NCI-H1930 (cell line): Measurements from ENCODE around the gene SHLD1.
"Not testable (repeated sequence)": the region's sequence is repeated elsewhere in the genome, so short reads cannot be mapped to it uniquely, and the experiment has no call there.

Experiments
- DNase-seq, 2 experiments: peaks; one replicate each; lab custom pipeline; 2025; lab: John Stamatoyannopoulos, UW

SHLD1 gene

DNA sequence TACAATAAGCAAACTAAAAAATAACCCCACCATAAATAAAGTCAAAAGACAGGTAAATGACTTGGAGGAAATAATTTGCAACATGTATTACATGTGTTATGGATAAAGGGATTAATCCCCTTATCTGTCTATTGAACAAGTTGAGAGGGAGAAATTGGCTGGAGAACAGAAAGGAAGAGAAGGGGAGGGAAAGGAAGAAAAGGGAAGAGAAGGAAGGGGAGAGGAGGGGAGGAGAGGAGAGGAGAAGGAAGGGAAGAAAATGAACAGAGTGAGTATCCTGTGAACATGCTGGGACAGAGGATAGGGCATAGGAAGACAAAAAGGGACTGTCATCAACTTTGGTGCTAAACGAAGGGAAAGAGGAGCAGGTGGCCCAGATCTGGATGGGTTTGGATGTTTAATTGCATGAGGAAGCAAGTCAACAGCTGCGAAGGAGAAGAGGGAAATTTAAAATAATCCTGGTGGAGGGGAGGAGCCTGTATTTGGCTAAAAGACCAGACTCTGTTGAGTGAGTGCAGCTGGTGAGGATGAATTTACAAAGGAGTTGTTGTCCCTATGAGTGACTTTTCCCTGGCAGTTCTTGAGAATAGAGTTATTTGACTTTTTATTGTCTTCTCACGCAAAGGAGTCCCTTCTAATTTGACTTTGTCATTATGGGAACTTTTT is 14.2 kb upstream of the SHLD1 start:
- DNase-seq, result no peak

GRCh38 chr20:5737619-5737953 is 12.6 kb upstream of the SHLD1 start:
- no peak for DNase-seq

GRCh38 chr20:5737966-5738365 is 12.2 kb upstream of the SHLD1 start:
- DNase-seq, result no peak

GRCh38 chr20:5740643-5741042 is 9.6 kb upstream of the SHLD1 start:
- not testable (repeated sequence) for DNase-seq

GRCh38 chr20:5741089-5741488 is 9.1 kb upstream of the SHLD1 start:
- DNase-seq, result no peak

GRCh38 chr20:5742041-5742440 is 8.2 kb upstream of the SHLD1 start:
- DNase-seq, result no peak

DNA sequence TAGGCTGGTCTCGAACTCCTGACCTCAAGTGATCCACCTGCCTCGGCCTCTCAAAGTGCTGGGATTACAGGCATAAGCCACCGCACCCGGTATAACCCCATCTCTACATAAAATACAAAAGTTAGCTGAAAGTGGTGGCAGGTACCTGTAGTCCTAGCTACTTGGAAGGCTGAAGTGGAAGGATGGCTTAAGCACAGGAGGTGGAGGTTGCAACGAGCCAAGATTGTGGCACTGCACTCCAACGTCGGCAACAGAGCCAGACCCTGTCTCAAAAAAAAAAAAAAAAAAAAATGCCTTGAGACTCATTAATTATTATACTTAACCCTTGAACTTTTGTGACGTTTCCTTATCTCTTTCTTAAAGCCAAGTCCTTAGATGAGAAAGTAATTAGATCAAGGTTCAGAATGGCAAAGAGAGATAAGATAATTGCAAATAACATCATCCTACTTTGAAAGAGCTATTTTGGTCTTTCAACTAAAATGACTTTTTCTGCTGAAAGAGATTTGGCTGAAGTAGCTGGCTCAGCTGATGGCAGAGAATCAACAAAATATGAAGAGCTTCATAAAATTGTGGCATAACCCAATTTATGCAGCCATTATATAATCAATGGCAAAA is 4.7 kb upstream of the SHLD1 start:
- DNase-seq, result no peak

GRCh38 chr20:5746064-5746463 is 4.1 kb upstream of the SHLD1 start:
- no peak for DNase-seq

GRCh38 chr20:5748246-5748645 is 2.0 kb upstream of the SHLD1 start:
- DNase-seq, result no peak

GRCh38 chr20:5749512-5749951 is 669 bp upstream of the SHLD1 start:
- not testable (repeated sequence) for DNase-seq

DNA sequence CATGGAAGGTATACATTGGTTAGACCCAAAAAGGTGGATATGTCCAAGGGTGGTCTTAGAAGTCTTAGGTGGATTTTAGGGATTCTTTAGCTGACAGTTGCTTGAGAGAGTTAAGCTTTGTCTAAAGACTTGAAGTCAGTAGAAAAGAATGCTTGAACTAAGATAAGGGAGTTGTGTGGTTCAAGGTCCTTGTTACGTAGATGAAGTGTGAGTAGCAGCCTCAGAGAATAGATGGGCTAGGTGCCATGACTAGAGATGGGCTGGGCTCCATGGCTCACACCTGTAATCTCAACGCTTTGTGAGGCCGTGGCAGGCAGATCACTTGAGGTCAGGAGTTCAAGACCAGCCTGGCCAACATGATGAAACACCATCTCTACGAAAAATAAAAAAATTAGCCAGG is 1.7 kb downstream of the SHLD1 start:
- no peak for DNase-seq

GRCh38 chr20:5753814-5754213 is 3.6 kb downstream of the SHLD1 start:
- no peak for DNase-seq

- DNase-seq, result no peak
Measured at GRCh38 chr20:5757949-5758348, 7.7 kb downstream of the SHLD1 start.

DNA sequence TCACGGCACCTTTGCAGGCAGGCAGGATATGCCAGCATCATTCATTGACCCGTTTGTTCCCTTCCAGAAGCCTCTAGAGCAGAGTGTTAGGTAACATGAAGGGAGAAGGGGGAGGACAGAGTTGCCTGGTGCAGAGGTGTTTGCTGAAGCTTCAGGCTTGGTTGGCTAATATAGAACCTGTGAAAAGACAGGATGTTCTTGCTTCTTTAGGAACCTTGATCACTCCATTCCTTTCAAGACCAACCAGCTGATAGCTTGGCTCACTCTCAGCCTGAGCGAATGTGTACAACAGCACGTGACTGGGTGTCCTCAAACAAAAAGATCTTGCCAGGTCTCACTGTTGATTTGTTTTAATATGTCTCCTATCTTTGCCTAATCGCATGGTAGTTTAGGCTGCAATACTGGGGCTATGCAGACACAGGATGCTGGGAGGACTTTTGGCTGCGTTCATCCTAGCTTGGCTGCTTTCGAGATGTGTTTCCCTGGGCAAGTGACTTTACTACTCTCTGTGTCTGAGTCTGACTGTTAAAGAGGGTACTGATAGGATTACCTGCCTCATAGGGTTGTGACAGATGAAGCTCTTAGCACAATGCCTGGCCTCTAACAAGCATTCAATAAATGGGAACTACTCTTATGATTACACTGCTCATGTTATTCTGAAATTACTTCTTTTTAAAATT is 16.0 kb downstream of the SHLD1 start:
- no peak for DNase-seq

DNA sequence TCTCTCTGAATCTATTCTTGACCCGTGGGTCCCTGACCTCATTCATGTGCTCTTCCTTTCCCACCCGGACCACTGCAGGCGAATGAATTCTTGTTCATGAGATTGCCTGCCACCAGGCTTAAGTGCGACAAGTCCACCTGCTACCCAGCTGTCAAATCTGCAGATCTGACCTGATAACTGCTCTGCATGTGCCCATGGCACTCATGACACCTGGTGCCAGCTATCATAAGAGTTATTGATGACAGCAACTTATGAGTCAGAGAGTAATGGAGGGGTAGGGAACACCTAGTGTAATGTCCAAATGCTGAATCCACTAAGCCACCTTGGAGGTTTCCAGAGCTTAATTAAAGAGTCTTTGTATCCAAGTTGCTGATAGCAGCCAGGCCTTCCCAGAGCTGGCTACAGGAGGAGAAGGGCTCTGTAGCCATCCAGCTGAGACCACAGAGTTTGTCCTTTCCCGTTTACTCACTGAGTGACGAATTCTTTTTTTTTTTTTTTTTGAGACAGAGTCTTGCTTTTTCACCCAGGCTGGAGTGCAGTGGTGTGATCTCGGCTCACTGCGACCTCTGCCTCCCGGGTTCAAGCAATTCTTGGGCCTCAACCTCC is 17.4 kb downstream of the SHLD1 start:
- DNase-seq, result no peak

DNA sequence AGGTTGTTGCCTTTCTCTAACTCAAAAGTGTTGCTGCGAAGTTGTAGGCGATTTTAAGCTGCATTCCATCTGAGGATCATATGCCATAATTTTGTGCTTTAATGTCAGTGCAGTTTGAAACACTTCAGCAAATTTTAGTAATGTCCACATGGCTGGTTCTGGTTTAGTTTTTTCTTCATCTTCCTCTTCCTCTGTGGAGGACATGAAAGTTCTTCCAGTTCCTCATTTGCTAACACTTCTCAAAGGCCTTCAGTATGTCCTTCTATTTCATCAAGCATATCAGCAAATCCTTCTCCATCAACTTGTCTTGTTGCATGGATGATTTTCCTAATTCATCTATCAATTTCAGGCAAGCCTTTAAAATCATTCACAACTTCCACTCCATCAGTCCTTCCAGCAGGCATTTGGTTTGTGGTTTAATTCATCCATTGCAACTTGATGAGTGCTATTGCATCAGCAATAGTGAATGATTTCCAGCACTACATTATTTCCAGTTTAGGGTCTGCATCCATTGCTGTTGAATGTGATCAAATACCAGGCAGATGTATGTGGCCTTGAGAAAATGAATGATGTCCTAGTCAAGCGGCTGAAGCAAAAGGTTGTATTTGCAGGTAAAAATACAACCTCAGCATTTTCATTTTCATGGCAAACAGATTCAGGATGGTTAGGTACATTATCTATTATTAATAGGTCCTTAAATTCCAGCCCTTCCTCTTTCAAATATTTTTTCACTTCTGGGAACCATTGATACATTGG is 20.2 kb downstream of the SHLD1 start:
- peak in 1 of 2 experiments; percentile 8 for DNase-seq

DNA sequence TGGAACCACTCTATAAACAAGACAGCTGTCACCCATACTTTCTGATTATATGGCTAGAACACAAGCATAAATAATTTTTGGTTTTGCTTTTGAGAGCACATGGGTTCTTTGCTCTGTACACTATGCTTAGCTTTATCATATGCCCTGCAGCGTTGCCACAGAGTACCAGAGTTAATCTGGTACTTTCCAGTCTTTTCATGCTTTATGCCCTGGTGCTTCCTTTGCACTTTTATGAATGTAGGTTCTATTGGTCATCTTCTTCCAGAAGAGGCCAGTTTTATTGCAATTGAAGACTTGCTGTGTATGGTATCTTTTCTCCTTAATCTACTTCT is 20.8 kb downstream of the SHLD1 start:
- no peak for DNase-seq

- DNase-seq, result no peak
Measured at GRCh38 chr20:5772704-5773103, 22.5 kb downstream of the SHLD1 start.

- DNase-seq, result no peak
Measured at GRCh38 chr20:5773589-5773988, 23.4 kb downstream of the SHLD1 start.

DNA sequence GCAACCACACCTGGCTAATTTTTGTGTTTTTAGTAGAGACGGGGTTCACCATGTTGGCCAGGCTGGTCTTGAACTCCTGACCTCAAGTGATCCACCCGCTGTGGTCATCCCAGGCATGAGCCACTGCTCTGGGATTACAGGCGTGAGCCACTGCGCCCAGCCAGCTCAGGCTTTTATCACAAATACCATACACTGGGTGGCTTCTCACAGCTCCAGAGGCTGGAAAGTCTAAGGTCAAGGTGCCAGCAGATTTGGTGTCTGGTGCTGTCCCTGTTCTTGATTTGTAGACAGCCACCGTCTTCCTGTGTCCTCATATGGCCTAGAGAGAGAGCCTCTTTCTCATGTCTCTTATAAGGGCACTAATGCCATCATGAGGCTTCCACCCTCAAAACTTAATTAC is 25.9 kb downstream of the SHLD1 start:
- DNase-seq, result no peak

DNA sequence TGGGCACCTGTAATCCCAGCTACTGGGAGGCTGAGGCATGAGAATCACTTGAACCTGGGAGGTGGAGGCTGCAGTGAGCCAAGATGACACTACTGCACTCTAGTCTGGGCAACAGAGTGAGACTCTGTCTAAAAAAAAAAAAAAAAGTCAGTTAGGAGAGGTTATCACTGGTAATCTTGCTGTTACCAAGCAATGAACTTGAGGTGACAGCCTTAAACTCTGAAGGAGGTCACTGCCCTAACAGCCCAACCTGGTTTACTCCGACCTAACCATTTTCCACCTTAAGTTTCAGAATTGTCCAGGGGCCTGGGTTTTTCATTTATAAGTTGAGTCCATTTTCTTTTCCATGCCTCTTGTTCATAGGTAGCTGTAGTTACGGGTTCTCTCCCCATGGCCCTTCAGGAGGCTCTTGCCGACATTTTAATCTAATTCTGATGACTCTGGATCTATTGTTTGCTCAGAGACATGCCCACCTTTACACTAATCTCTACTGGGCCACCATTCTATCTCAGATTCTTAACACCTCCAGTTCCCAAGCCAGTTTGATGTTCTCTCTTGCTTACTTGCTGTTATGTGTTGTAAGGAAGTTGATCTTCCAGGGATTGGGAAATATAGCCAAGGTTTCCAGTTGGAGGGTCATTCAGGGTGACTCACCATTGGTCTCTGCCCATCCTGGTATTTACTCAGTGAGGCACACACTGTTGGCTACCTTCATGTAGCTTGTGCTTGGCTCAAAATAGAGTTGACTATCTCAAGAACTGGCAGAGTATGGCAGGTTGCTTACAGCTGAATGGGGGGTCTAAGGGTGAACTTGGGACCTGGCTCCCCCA is 29.1 kb downstream of the SHLD1 start:
- DNase-seq, result no peak

DNA sequence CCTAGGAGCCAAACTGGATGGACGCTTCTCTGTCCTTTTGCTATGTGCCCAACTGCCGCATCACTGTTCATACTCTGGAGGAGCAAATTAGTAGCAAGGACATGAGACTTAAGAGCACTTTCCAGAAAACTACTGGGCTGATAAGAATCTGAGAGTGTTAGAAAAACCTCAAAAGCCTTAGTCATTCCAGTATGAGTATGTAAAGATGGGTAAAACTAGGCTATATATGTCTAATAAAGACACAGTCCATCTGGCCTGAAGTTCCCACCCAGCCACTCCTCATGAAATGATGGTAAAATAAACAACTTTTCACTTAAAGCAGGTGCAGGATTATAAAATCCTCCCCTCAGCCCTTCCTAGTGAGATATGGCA is 30.6 kb downstream of the SHLD1 start:
- no peak for DNase-seq
